Mucosa of rectum (tissue), 2 donors: ENCODE data around the gene TADA2B.

Source experiments
- H3K27ac ChIP-seq, 2 donors: one replicate each; pipeline ENCODE4 v1.7.0; 2013; ENCODE audit warnings: inconsistent platforms in 2 of 2, low read depth in 2 of 2, low read length in 2 of 2
- H3K27me3 ChIP-seq, 2 donors: one replicate each; pipeline ENCODE4 v1.7.0; 2013; ENCODE audit warnings: low read length in 2 of 2; ENCODE audit not compliant: control insufficient read depth in 2 of 2, insufficient read depth in 2 of 2
- H3K36me3 ChIP-seq, 2 donors: one replicate each; pipeline ENCODE4 v1.7.0; 2013; ENCODE audit warnings: low read length in 2 of 2; ENCODE audit not compliant: control insufficient read depth in 2 of 2, insufficient read depth in 2 of 2
- H3K4me1 ChIP-seq, 2 donors: one replicate each; pipeline ENCODE4 v1.7.0; 2013; ENCODE audit warnings: low read length in 2 of 2, mild to moderate bottlenecking in 1 of 2; ENCODE audit not compliant: control insufficient read depth in 2 of 2, insufficient read depth in 2 of 2
- H3K4me3 ChIP-seq, 2 donors: one replicate each; pipeline ENCODE4 v1.7.0; 2013; ENCODE audit warnings: low read length in 2 of 2
- H3K9ac ChIP-seq, 2 donors: one replicate each; pipeline ENCODE4 v1.7.0; 2013; ENCODE audit warnings: low read length in 2 of 2, low read depth in 1 of 2, mild to moderate bottlenecking in 1 of 2
- H3K9me3 ChIP-seq, 2 donors: one replicate each; pipeline ENCODE4 v1.7.0; 2013; ENCODE audit warnings: low read length in 2 of 2; ENCODE audit not compliant: control insufficient read depth in 2 of 2
- donor health status: healthy.
- donor health status: Normal muscosa, but diverticular disease.

The TADA2B gene

DNA sequence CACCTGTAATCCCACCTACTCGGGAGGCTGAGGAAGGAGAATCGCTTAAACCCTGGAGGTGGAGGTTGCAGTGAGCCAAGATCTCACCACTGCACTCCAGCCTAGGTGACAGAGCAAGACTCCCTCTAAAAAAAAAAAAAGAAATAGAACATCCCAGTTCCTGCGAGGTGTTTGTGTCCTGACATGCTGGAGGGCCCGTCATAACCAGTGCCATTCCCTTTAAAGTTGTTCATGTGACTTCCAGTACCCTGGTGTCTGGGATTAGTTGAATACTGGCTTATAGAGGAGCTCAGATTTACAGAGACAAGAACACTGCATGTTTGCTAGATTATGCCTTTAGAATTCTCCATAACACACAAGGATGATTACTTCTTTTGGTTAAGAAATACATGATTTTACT is 37.6 kb upstream of the TADA2B start:
- H3K9me3 ChIP-seq: no peaks in the 10 kb centered on the region
- peaks cover 65 to 73% of the 10 kb centered on the region in 2 donors for H3K36me3 ChIP-seq
- no peaks in the 10 kb centered on the region for H3K4me1 ChIP-seq
- no peak overlapping the region for H3K4me3 ChIP-seq
- H3K27ac ChIP-seq: no peak overlapping the region
- no peaks in the 10 kb centered on the region for H3K27me3 ChIP-seq
- no peak overlapping the region for H3K9ac ChIP-seq

DNA sequence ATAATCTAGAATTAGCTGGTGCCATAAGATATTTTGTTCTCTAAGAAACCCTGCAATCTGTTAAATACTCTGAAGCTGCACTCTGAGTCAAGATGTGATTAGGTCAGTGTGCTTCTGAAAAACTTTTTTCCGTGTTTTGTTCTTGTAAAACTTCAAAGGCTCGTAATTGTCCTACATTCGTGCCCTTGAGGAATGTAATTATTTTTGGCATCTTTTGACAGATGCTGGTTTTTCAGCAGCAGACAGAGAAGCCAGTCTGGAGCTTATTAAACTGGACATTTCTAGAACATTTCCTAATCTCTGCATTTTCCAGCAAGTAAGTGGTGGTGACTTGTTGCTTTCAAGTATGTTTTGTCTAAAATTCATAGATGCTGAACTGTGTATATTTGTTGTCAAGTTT is 36.8 kb upstream of the TADA2B start:
- H3K27ac ChIP-seq: no peak overlapping the region
- H3K4me1 ChIP-seq: no peaks in the 10 kb centered on the region
- no peaks in the 10 kb centered on the region for H3K27me3 ChIP-seq
- peaks cover 64 to 72% of the 10 kb centered on the region in 2 donors for H3K36me3 ChIP-seq
- no peak overlapping the region for H3K9ac ChIP-seq
- H3K9me3 ChIP-seq: no peaks in the 10 kb centered on the region
- no peak overlapping the region for H3K4me3 ChIP-seq

GRCh38 chr4:7007142-7007907 is 35.8 kb upstream of the TADA2B start:
- Histone ChIP-seq H3K27ac (no peak overlapping the region), H3K4me3 (no peak overlapping the region), H3K27me3 (no peaks in the 10 kb centered on the region), H3K4me1 (no peaks in the 10 kb centered on the region), H3K9me3 (no peaks in the 10 kb centered on the region), H3K9ac (no peak overlapping the region), H3K36me3 (peaks cover 60 to 64% of the 10 kb centered on the region in 2 donors)

DNA sequence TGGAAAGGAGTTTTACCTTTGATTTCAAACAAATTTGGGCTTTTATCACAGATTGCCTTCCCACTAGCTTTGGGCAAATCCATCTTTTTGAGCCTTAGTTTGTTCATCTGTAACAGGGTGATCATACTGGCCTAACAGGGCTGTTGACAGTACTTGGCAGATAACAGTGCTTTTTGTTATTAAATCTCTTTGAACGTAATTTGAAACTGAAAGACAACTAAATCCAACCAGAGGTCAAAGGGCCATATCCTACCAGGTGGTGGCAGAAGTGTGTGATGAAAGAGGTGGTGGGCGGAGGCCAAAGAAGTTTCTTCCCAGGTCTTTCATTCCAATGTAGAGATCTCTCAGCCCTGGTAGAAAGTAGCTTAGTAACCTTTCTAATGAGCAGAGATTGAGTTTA is 35.2 kb upstream of the TADA2B start:
- H3K4me3 ChIP-seq: no peak overlapping the region
- no peak overlapping the region for H3K27ac ChIP-seq

GRCh38 chr4:7009564-7009963 is 33.6 kb upstream of the TADA2B start:
- H3K36me3 ChIP-seq: peaks cover 55 to 62% of the 10 kb centered on the region in 2 donors
- no peaks in the 10 kb centered on the region for H3K27me3 ChIP-seq
- H3K9me3 ChIP-seq: no peaks in the 10 kb centered on the region
- no peaks in the 10 kb centered on the region for H3K4me1 ChIP-seq
- no peak overlapping the region for H3K4me3 ChIP-seq
- H3K9ac ChIP-seq: no peak overlapping the region
- H3K27ac ChIP-seq: no peak overlapping the region

More for the DNA sequence above, 35.2 kb upstream of the TADA2B start:
- Histone ChIP-seq H3K9me3 (no peaks in the 10 kb centered on the region), H3K4me1 (no peaks in the 10 kb centered on the region), H3K9ac (no peak overlapping the region), H3K27me3 (no peaks in the 10 kb centered on the region), H3K36me3 (peaks cover 58 to 59% of the 10 kb centered on the region in 2 donors)

GRCh38 chr4:7013175-7013574 is 30.0 kb upstream of the TADA2B start:
- Histone ChIP-seq H3K9me3 (no peaks in the 10 kb centered on the region), H3K4me1 (no peaks in the 10 kb centered on the region), H3K36me3 (peaks cover 70 to 80% of the 10 kb centered on the region in 2 donors), H3K4me3 (no peak overlapping the region), H3K27me3 (no peaks in the 10 kb centered on the region), H3K27ac (no peak overlapping the region), H3K9ac (no peak overlapping the region)

- no peak overlapping the region for H3K27ac ChIP-seq
- no peaks in the 10 kb centered on the region for H3K27me3 ChIP-seq
- H3K36me3 ChIP-seq: peaks cover 64 to 75% of the 10 kb centered on the region in 2 donors
Measured at GRCh38 chr4:7014815-7015214, 28.4 kb upstream of the TADA2B start.

GRCh38 chr4:7015383-7016035 is 27.7 kb upstream of the TADA2B start:
- H3K9ac ChIP-seq: no peak overlapping the region
- H3K4me1 ChIP-seq: no peaks in the 10 kb centered on the region
- peaks cover 64 to 69% of the 10 kb centered on the region in 2 donors for H3K36me3 ChIP-seq
- no peak overlapping the region for H3K27ac ChIP-seq
- H3K9me3 ChIP-seq: no peaks in the 10 kb centered on the region
- H3K27me3 ChIP-seq: no peaks in the 10 kb centered on the region
- no peak overlapping the region for H3K4me3 ChIP-seq

More at GRCh38 chr4:7014815-7015214, 28.4 kb upstream of the TADA2B start:
- H3K9ac ChIP-seq: no peak overlapping the region
- no peak overlapping the region for H3K4me3 ChIP-seq
- H3K9me3 ChIP-seq: no peaks in the 10 kb centered on the region
- H3K4me1 ChIP-seq: no peaks in the 10 kb centered on the region

- no peak overlapping the region for H3K27ac ChIP-seq
- no peaks in the 10 kb centered on the region for H3K27me3 ChIP-seq
- H3K36me3 ChIP-seq: peaks cover 64 to 70% of the 10 kb centered on the region in 2 donors
- no peak overlapping the region for H3K4me3 ChIP-seq
- no peak overlapping the region for H3K9ac ChIP-seq
- no peaks in the 10 kb centered on the region for H3K9me3 ChIP-seq
- H3K4me1 ChIP-seq: no peaks in the 10 kb centered on the region
Measured at GRCh38 chr4:7016086-7016485, 27.1 kb upstream of the TADA2B start.

DNA sequence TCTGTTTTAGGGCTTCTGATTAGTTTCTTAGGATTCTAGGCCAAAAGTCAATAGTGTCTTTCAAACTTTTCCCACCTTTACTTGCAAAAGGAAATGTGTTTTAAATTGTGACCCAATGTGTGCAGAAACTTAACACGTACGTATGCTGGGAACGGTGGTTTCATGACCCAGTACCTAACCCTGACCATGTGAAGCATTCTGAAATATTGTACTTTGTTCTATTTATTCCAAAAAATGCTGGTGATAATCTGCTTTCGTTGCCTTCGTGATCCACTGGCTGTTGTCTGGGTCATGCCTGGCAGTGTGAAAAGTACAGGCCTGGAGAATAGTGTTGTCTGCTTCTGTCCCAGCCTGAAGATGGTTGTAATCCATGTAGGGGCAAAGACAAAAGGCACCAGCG is 26.7 kb upstream of the TADA2B start:
- Histone ChIP-seq H3K4me3 (no peak overlapping the region), H3K36me3 (peaks cover 65 to 68% of the 10 kb centered on the region in 2 donors), H3K27ac (no peak overlapping the region)

More for the DNA sequence above, 26.7 kb upstream of the TADA2B start:
- H3K4me1 ChIP-seq: no peaks in the 10 kb centered on the region
- no peaks in the 10 kb centered on the region for H3K27me3 ChIP-seq
- H3K9ac ChIP-seq: no peak overlapping the region
- H3K9me3 ChIP-seq: no peaks in the 10 kb centered on the region
